H1 (cell line): ENCODE results near the gene MEIOB. TPM values are rescaled to one million over a fixed set of nuclear protein-coding genes. Genes with fewer than 3 reads are reported as not detected.

Source experiments
- CHD7 ChIP-seq: fragments of 300-600 bp; sonication (generic); IDR thresholded peaks from 2 replicates; pipeline ENCODE4 v1.7.1; 2012; ENCODE audit warnings: low read length, moderate library complexity, mild to moderate bottlenecking, inconsistent platforms; ENCODE audit not compliant: insufficient replicate concordance
- CTBP2 ChIP-seq: IDR thresholded peaks from 2 replicates; pipeline ENCODE4 v1.7.0; 2011; ENCODE audit warnings: borderline replicate concordance, mild to moderate bottlenecking, moderate library complexity, mixed read lengths, low read length; ENCODE audit not compliant: insufficient read depth, insufficient read length
- POLR2AphosphoS5 ChIP-seq: IDR thresholded peaks from 2 replicates; pipeline ENCODE4 v1.6.1; 2011; ENCODE audit warnings: low read depth, low read length
- RAD21 ChIP-seq, 2 experiments: IDR thresholded peaks in 1 of 2; conservative IDR thresholded peaks in 1 of 2; 2 replicates each; pipeline ENCODE4 v1.6.1; 2011; ENCODE audit warnings: low read depth in 2 of 2, low read length in 2 of 2, improper control_type of control experiment in 1 of 2, inconsistent platforms in 1 of 2, mild to moderate bottlenecking in 1 of 2, moderate library complexity in 1 of 2
- SP2 ChIP-seq: IDR thresholded peaks from 2 replicates; pipeline ENCODE4 v1.6.1; 2012; ENCODE audit warnings: mild to moderate bottlenecking, low read length, inconsistent platforms
- polyA plus RNA-seq, 7 experiments: library from polyadenylated mRNA; depleted of rRNA in 3 of 7; stranded (reverse) in 5 of 7; unstranded in 2 of 7; fragments of >200 nt in 5 of 7; fragments of 200-250 nt in 2 of 7; gene quantifications; 1 replicate in 5 of 7; 2 replicates in 1 of 7; 4 replicates in 1 of 7; pipeline versions ENCODE4 v1.2.1 to v1.2.3, GENCODE V29; 2011 to 2013; ENCODE audit warnings: missing spikeins in 2 of 7, mixed read lengths in 2 of 7
- total RNA-seq: library from RNA; stranded (reverse); fragmentation: NEBNext Ultra II Directional; extraction: Animal tissue kit (Norgen Biotek cat#: 25700); gene quantifications from 2 replicates; pipeline ENCODE4 v1.2.1, GENCODE V29; 2021
- TF ChIP-seq, protein P1 (sequence below), 3 experiments: IDR thresholded peaks; 1 replicate in 2 of 3; 2 replicates in 1 of 3; pipeline versions ENCODE4 v1.5.1 to v1.6.1; 2011; ENCODE audit warnings: low read length in 3 of 3, mild to moderate bottlenecking in 3 of 3, inconsistent platforms in 2 of 3, low read depth in 1 of 3, moderate library complexity in 1 of 3; ENCODE audit not compliant: insufficient read depth in 1 of 3; ENCODE audit errors: control extremely low read depth in 1 of 3

The MEIOB gene
- total and polyA plus RNA-seq, 2 of the 8 experiments (the other 6 are each of a cell fraction or from before 2014, with no cell fraction given), result 0.63 to 1.1 TPM

- TF ChIP-seq POLR2AphosphoS5 (peak; percentile 94), SP2 (0 out of 2 replicates have a peak, but pooled peaks have one; percentile 14), CTBP2 (no peak), RAD21 (IDR thresholded peaks at IDR 0.05 in 1 of 2, conservative IDR thresholded peaks at IDR 0.05 in 1 of 2; ENCODE audit: low read depth in 2 of 2, low read length in 2 of 2) (no peak), CHD7 (no peak)
- TF ChIP-seq, protein P1, sequence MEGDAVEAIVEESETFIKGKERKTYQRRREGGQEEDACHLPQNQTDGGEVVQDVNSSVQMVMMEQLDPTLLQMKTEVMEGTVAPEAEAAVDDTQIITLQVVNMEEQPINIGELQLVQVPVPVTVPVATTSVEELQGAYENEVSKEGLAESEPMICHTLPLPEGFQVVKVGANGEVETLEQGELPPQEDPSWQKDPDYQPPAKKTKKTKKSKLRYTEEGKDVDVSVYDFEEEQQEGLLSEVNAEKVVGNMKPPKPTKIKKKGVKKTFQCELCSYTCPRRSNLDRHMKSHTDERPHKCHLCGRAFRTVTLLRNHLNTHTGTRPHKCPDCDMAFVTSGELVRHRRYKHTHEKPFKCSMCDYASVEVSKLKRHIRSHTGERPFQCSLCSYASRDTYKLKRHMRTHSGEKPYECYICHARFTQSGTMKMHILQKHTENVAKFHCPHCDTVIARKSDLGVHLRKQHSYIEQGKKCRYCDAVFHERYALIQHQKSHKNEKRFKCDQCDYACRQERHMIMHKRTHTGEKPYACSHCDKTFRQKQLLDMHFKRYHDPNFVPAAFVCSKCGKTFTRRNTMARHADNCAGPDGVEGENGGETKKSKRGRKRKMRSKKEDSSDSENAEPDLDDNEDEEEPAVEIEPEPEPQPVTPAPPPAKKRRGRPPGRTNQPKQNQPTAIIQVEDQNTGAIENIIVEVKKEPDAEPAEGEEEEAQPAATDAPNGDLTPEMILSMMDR (IDR thresholded peaks at IDR 0.05; ENCODE audit: control extremely low read depth in 1 of 3, insufficient read depth in 1 of 3, low read depth in 1 of 3, low read length in 3 of 3), result no peak
Measured at GRCh38 chr16:1826691-1827573, 45.0 kb downstream of the MEIOB start, which contains the start of the genes FAHD1 and HAGH (continued).
